Activated gamma-delta T cell (primary cell): ENCODE measurements around the gene DBP.

ENCODE experiments used
- DNase-seq: peaks from one replicate; lab custom pipeline; 2025; lab: John Stamatoyannopoulos, UW

The DBP gene

GRCh38 chr19:48609571-48610108 lies 27.5 kb downstream of the DBP start:
- no peak for DNase-seq

- DNase-seq = no peak
Measured at GRCh38 chr19:48608798-48609263, 28.3 kb downstream of the DBP start.

GRCh38 chr19:48607359-48607755 lies 29.8 kb downstream of the DBP start:
- no peak for DNase-seq

- DNase-seq = no peak
Measured at GRCh38 chr19:48606463-48607358, 30.5 kb downstream of the DBP start, which contains the start of gene SPACA4. TSS of gene SPACA4 (plus strand) at chr19:48606742. CDS start at chr19:48606979, 237 bp downstream.

GRCh38 chr19:48603850-48604249 lies 33.3 kb downstream of the DBP start:
- no peak for DNase-seq

GRCh38 chr19:48603449-48603848 lies 33.7 kb downstream of the DBP start:
- no peak for DNase-seq

- no peak for DNase-seq
Measured at GRCh38 chr19:48603001-48603400, 34.2 kb downstream of the DBP start.

- no peak for DNase-seq
Measured at GRCh38 chr19:48600679-48601417, 36.3 kb downstream of the DBP start.

GRCh38 chr19:48598996-48599700 lies 38.0 kb downstream of the DBP start:
- DNase-seq = no peak

GRCh38 chr19:48596679-48597465 lies 40.3 kb downstream of the DBP start:
- no peak for DNase-seq

GRCh38 chr19:48596237-48596636 lies 40.9 kb downstream of the DBP start:
- no peak for DNase-seq

- no peak for DNase-seq
Measured at GRCh38 chr19:48595833-48596232, 41.3 kb downstream of the DBP start.

- no peak for DNase-seq
Measured at GRCh38 chr19:48595171-48595570, 42.0 kb downstream of the DBP start.

GRCh38 chr19:48591021-48591420 lies 46.2 kb downstream of the DBP start:
- no peak for DNase-seq

- DNase-seq = peak; percentile 63
Measured at GRCh38 chr19:48588670-48589401, 48.3 kb downstream of the DBP start.

GRCh38 chr19:48587387-48587786 lies 49.8 kb downstream of the DBP start:
- no peak for DNase-seq

- DNase-seq = no peak
Measured at GRCh38 chr19:48582168-48582567, 55.0 kb downstream of the DBP start.
